Activated T-cell treated with anti-CD3 and anti-CD28 coated beads, Interleukin-2, amount 50 U/mL, for 72 hours (primary cell): ENCODE results near the gene CCDC81. TPM values are rescaled to one million over a fixed set of nuclear protein-coding genes. Genes with fewer than 3 reads are reported as not detected.

Source experiments
- ATAC-seq, 2 donors: fragments of 150-1000 bp; cut with Tn5 transposase; replicated peaks in 1 of 2; 2 replicates each; pipeline ENCODE4 v1.10.0; 2021; ENCODE audit warnings: moderate library complexity in 2 of 2, mild to moderate bottlenecking in 1 of 2
- DNase-seq, 2 donors: peaks; one replicate each; pipeline ENCODE4 v3.0.0; 2021 to 2022; ENCODE audit warnings: mixed read lengths in 1 of 2
- H3K27ac Mint-ChIP-seq: one replicate; pipeline ENCODE4 v1.8.0; 2022; ENCODE audit warnings: mild to moderate bottlenecking, moderate library complexity, mixed read lengths
- H3K27me3 Mint-ChIP-seq: one replicate; pipeline ENCODE4 v1.8.0; 2022; ENCODE audit warnings: low read depth, mixed read lengths
- H3K36me3 Mint-ChIP-seq, 2 donors: one replicate each; pipeline ENCODE4 v1.8.0; 2022; ENCODE audit warnings: mixed read lengths in 2 of 2, mild to moderate bottlenecking in 1 of 2; ENCODE audit not compliant: insufficient read depth in 2 of 2
- H3K4me1 Mint-ChIP-seq: one replicate; pipeline ENCODE4 v1.8.0; 2022; ENCODE audit warnings: low read depth, mixed read lengths
- H3K4me3 Mint-ChIP-seq, 2 donors: one replicate each; pipeline ENCODE4 v1.8.0; 2022; ENCODE audit warnings: mild to moderate bottlenecking in 2 of 2, mixed read lengths in 2 of 2, moderate library complexity in 2 of 2
- H3K9me3 Mint-ChIP-seq, 2 donors: one replicate each; pipeline ENCODE4 v1.8.0; 2022; ENCODE audit warnings: mixed read lengths in 2 of 2
- total RNA-seq, 2 donors: library from RNA; stranded (reverse); gene quantifications; one replicate each; pipeline ENCODE4 v1.2.3, GENCODE V29; 2022

The CCDC81 gene
- total RNA-seq, 2 donors from 2014 or later, result 0.44 to 0.77 TPM

DNA sequence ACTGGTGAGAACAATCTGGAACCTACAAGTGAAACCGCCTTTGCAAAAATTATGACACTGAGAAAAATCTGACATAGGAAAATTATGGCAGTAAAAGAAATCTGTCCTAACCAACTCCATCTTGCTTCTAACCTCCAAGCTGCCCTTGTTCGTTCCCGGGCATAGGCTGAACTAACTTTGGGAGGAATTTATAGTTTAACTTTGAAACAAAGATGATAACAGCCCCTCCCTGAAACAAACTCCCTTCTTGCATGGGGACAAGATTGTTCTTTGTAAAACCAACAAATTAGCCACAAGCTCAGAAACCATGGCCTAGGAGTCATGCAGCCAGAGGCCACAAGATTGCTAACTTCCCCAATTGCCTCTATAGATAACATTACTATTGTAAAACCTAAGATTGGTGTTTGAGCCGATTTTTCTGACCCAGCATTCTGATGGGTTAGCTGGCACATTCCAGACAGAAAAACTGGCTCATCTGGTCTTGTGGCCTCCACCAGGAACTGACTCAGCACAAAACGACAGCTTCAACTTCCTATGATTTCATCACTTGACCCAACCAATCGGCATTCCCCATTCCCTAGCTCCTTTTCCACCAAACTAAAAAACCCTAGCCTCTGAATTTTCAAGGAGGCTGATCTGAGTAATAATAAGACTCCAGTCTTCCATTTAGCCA, 3.6 kb upstream of the CCDC81 start:
- H3K27me3 Mint-ChIP-seq, result peaks cover 11% of the 10 kb centered on the region

DNA sequence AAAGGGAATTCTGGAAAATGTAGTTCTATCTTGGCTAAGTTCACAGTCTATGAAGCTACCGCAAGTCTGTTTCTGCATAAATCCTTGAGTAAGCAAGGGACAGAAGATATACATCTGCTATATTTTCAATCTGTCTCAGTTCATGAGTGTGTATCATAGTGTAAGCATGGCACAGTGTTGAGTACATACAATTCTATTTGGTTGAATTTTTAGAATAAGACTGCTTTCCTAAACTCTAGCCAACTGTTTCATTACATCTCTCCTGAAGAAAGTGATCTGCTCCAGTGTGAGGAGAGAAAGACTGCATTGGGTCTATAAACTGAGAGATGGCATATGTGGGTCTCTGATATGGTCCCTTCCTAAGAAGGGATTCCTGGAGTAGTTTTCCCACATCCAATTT, 2.6 kb upstream of the CCDC81 start:
- Mint-ChIP-seq H3K36me3 (peaks cover 0 to 3% of the 10 kb centered on the region in 2 donors), H3K4me3 (no peak overlapping the region), H3K9me3 (peaks cover 4 to 5% of the 10 kb centered on the region in 2 donors), H3K4me1 (peaks cover 7% of the 10 kb centered on the region), H3K27me3 (peaks cover 11% of the 10 kb centered on the region), H3K27ac (no peak overlapping the region)
- ATAC-seq (no peak), DNase-seq (no peak)

More for the DNA sequence above, 3.6 kb upstream of the CCDC81 start:
- no peak overlapping the region for H3K4me3 Mint-ChIP-seq
- H3K36me3 Mint-ChIP-seq, result no peaks in the 10 kb centered on the region
- H3K9me3 Mint-ChIP-seq, result peaks cover 2 to 3% of the 10 kb centered on the region in 2 donors
- H3K27ac Mint-ChIP-seq, result no peak overlapping the region
- peaks cover 7% of the 10 kb centered on the region for H3K4me1 Mint-ChIP-seq
- ATAC-seq (no peak), DNase-seq (no peak)

DNA sequence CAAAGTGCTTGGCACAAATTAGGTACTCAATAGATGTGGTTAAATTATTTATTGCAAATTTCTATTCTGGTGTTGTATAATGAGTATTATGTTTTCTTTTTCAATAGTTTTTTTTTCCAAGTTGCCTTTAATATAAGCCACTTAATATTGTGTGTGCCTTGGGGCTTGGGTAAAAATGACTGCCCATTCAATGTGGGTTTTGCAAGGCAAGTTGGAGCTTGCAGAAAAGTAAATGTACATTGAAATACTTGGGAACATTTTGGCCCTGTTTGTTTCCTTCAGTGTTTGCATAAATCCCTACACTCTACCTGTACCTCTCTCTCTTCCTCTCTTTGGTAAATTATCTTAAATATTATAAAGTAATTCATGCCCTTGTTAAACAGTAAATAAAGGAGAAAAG, 2.1 kb upstream of the CCDC81 start:
- peaks cover 11% of the 10 kb centered on the region for H3K27me3 Mint-ChIP-seq
- ATAC-seq (no peak), DNase-seq (no peak)
- H3K36me3 Mint-ChIP-seq, result peaks cover 0 to 3% of the 10 kb centered on the region in 2 donors
- peaks cover 7% of the 10 kb centered on the region for H3K4me1 Mint-ChIP-seq
- H3K9me3 Mint-ChIP-seq, result peaks cover 4 to 5% of the 10 kb centered on the region in 2 donors
- H3K27ac Mint-ChIP-seq, result no peak overlapping the region
- no peak overlapping the region for H3K4me3 Mint-ChIP-seq

DNA sequence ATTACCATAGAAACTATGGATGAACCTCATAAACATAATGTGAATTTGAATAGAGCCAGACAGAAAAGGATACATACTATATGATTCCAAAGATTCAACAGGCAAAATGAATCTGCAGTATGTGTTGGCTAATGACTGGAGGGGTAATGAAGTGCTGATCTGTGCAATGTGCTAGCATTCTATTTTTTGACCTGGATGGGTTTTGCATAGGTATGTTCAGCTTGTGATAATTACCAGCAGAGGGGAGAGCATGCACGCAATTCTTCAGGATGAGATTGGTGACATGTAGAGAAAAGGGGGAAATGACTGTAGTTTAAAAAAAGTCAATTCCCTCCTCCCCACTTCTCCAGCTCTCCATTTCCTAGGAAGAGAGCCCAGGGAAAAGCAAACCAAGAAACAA, 618 bp upstream of the CCDC81 start:
- Mint-ChIP-seq H3K27me3 (peaks cover 11% of the 10 kb centered on the region), H3K4me1 (peaks cover 7% of the 10 kb centered on the region), H3K9me3 (peaks cover 4 to 5% of the 10 kb centered on the region in 2 donors), H3K27ac (no peak overlapping the region), H3K4me3 (no peak overlapping the region), H3K36me3 (peaks cover 0 to 3% of the 10 kb centered on the region in 2 donors)
- DNase-seq (no peak), ATAC-seq (no peak)

DNA sequence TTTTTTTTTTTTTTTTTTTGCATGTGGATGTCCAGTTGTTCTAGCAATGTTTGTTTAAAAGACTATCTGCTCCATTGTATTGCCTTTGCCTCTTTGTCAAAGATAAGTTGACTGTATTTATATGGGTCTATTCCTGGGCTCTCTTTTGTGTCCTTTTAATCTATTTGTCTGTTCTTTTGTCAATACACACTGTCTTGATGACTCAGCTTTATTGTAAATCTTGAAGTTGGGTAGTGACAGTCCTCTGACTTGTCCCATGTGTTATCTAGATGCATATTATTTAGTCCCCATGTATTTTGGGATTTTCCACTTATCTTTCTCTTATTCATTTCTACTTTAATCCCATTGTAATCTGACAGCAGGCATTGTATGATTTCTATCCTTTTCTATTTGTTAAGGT, 3.3 kb downstream of the CCDC81 start:
- peaks cover 2 to 3% of the 10 kb centered on the region in 2 donors for H3K9me3 Mint-ChIP-seq
- DNase-seq (no peak), ATAC-seq (no peak)
- no peak overlapping the region for H3K27ac Mint-ChIP-seq
- H3K27me3 Mint-ChIP-seq, result peaks cover 11% of the 10 kb centered on the region
- H3K4me3 Mint-ChIP-seq, result no peak overlapping the region
- H3K36me3 Mint-ChIP-seq, result peaks cover 0 to 3% of the 10 kb centered on the region in 2 donors
- H3K4me1 Mint-ChIP-seq, result no peaks in the 10 kb centered on the region

DNA sequence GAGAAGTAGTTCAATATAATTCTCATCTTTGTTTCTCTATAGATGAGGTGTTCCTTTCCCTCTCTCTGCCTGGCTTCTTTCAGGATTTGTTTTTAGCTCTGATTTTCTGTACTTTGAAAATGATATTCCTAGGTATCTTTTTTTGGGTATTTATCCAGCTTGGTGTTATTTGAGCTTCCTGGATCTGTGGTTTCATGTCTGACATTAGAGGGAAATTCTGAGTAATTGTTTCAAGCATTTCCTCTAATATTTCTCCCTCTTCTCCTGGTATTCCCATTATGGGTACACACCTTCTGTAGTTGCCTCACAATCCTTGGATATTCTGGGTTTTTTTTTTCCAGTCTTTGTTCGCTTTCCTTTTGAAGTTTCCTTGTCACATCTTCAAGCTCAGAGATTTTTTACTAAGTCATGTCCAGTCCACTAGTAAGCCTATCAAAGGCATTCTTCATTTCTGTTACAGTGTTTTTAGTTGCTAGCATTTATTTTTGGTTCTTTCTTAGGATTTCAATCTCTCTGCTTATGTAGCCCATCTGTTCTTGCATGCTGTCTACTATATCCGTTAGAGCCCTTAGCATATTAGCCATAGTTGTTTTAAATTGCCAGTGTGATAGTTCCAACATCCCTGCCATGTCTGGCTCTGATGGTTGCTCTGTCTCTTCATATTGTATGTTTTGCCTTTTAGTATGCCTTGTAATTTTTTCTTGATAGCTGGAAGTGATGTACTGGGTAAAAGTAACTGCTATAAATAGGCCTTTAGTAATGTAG, 5.8 kb downstream of the CCDC81 start:
- Mint-ChIP-seq H3K4me3 (no peak overlapping the region), H3K4me1 (no peaks in the 10 kb centered on the region), H3K27me3 (no peaks in the 10 kb centered on the region), H3K36me3 (peaks cover 0 to 3% of the 10 kb centered on the region in 2 donors), H3K27ac (no peak overlapping the region), H3K9me3 (peaks cover 2 to 3% of the 10 kb centered on the region in 2 donors)
- DNase-seq (no peak), ATAC-seq (no peak)

DNA sequence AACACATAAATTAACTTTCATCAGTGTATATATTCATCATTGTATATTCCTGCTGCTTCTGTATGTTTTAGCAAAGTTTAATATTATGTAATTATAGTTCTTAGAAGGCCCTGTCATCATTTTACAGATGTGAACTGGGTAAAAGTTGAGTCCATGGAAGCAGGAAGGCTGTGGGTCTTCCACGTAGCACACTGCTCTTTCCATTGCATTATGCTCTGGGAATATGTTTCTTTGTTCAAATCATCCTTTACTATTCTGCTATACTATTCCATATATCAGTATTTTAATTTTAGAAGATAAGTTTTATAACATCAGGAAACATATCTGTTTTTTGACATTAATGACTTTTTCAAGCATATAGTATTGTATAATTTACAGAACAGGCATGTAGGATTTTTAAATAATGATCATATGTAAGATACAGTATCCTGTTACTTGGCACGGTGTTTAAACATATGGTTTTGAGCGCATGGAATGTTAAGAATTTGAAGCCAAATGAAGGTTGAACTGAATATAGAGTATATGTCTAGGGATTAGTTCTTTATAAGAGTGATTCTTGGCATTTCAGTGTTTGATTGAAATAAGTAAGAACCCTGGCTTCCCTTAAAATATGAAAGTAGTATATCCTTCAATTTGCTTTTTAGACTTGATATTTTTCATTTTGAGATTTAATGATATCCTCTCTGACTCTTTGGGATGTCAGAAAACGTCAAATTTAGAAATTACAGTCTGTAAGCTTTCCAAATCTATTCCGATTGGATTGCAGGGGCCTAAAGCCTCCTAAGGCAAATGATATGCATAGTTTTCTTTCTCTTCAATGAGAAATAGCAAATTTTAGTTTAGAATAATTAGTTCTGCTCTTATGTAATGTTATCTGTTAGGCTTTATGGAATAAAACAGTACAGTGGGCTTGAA, 8.6 kb downstream of the CCDC81 start:
- H3K4me1 Mint-ChIP-seq, result no peaks in the 10 kb centered on the region

DNA sequence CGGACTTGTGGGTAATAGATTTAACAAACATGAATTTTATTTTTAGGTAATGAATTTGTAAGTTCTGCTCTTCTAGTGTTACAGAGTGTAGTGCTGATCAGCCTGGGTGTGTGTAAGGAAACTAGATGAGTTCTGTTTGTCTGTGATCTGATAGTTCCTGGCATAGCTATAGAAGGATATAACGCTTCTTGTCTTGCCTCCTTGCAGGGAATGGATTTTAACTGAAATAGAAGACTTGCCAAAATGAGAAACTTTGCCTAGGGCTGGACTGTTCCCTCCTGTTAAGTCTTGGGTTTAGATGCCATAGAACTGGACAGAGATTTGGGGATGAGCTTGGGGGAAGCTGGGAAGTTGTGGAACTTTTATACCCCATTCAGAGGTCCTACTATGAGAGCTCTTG, 11.6 kb downstream of the CCDC81 start:
- H3K27me3 Mint-ChIP-seq, result no peaks in the 10 kb centered on the region
- H3K36me3 Mint-ChIP-seq, result no peaks in the 10 kb centered on the region
- H3K4me1 Mint-ChIP-seq, result no peaks in the 10 kb centered on the region
- no peak for DNase-seq
- ATAC-seq, result no peak
- no peak overlapping the region for H3K27ac Mint-ChIP-seq
- H3K9me3 Mint-ChIP-seq, result peaks cover 0 to 1% of the 10 kb centered on the region in 2 donors
- no peak overlapping the region for H3K4me3 Mint-ChIP-seq

More for the DNA sequence above, 8.6 kb downstream of the CCDC81 start:
- Mint-ChIP-seq H3K4me3 (no peak overlapping the region), H3K9me3 (no peaks in the 10 kb centered on the region), H3K27me3 (no peaks in the 10 kb centered on the region), H3K36me3 (no peaks in the 10 kb centered on the region), H3K27ac (no peak overlapping the region)
- no peak for DNase-seq
- ATAC-seq, result no peak

DNA sequence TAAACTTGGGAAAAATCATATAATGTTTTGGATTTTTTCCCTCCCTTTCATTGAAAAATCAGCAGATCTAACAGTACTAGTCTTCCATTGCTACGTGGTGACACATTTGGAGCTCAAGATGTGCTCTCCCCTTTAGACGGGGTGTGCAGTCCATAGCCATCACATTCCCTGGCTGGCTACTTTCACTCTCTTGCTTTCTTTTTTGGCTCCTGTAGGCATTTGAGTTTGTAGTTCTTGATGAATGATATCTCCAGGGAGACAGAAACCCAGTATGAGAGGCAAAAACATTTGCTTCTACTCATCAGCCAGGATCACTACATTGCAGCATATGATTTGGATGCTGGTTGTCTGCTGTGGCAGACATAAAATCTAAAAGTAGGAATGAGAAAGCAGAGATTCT, 12.1 kb downstream of the CCDC81 start:
- no peaks in the 10 kb centered on the region for H3K36me3 Mint-ChIP-seq
- no peaks in the 10 kb centered on the region for H3K27me3 Mint-ChIP-seq
- ATAC-seq, result no peak
- H3K9me3 Mint-ChIP-seq, result peaks cover 0 to 1% of the 10 kb centered on the region in 2 donors
- DNase-seq, result no peak
- H3K4me1 Mint-ChIP-seq, result no peaks in the 10 kb centered on the region
- no peak overlapping the region for H3K27ac Mint-ChIP-seq
- H3K4me3 Mint-ChIP-seq, result no peak overlapping the region

DNA sequence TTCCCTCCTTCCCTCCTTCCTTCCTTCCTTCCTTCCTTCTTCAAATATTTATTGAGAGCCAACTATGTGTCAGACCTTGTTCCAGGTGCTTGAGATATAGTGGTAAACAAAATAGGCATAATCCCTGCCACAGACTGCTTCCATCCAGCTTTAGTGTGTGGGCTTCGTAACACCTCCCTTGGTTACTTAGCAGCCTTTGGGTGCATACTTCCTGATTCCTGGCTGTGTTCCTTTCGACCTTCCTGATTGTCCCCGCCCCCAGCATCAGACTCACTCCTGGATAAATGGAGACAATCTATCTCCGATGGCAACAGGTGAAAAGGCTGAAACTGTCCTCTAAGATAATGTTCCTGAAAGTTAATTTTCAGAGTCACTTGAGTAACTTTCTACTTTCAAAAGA, 13.5 kb downstream of the CCDC81 start:
- H3K36me3 Mint-ChIP-seq, result no peaks in the 10 kb centered on the region
- H3K4me1 Mint-ChIP-seq, result no peaks in the 10 kb centered on the region
- peaks cover 0 to 1% of the 10 kb centered on the region in 2 donors for H3K9me3 Mint-ChIP-seq
- H3K27me3 Mint-ChIP-seq, result no peaks in the 10 kb centered on the region
- ATAC-seq, result no peak
- no peak overlapping the region for H3K4me3 Mint-ChIP-seq
- DNase-seq, result no peak
- H3K27ac Mint-ChIP-seq, result no peak overlapping the region

DNA sequence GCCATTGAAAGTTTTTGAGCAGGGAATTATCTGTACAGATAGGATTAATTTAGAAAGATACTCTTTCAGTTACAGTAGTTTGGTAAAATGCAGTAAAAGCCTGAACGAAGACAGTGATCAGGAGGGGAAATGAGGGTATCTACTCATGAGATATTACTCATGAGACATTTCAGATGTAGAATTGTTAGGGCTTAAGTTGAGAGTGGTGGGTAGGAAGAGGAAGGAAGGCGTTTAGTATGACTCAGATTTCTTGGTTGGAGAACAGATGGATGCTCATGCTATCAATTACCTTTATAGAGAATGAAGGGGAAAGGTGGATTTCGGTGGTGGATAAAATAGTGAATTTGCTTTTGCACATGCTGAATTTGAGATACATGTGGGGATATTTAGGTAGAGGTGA, 15.8 kb downstream of the CCDC81 start:
- H3K27me3 Mint-ChIP-seq, result no peaks in the 10 kb centered on the region
- no peak for ATAC-seq
- no peaks in the 10 kb centered on the region for H3K4me1 Mint-ChIP-seq
- no peak overlapping the region for H3K27ac Mint-ChIP-seq
- peaks cover 0 to 1% of the 10 kb centered on the region in 2 donors for H3K9me3 Mint-ChIP-seq
- no peaks in the 10 kb centered on the region for H3K36me3 Mint-ChIP-seq
- H3K4me3 Mint-ChIP-seq, result no peak overlapping the region
- DNase-seq, result no peak

DNA sequence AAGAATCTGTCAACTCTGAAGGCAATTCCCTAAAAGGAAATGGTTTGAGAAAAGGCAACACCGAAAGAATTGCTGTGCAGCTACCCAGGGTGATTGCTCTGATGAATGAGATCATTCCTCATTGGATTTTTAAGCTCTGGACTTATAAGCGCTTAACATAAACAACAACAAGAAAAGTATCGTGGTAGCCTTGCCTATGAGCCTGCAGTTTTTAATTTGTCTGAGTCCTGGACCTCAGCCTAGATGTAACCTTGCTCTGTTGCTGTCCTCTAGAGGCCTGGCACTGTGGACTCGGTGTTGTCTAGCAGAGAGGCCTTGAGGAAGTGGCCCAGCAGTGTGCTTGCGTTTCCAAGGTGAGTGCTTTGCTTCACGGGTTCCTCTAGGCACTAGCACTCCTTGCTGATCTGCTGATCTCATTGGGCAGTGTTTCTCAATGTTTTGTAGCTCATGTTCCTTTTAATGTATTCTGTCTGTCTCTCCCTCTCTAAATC, 20.4 kb downstream of the CCDC81 start:
- no peaks in the 10 kb centered on the region for H3K4me1 Mint-ChIP-seq
- H3K4me3 Mint-ChIP-seq, result no peak overlapping the region
- H3K9me3 Mint-ChIP-seq, result no peaks in the 10 kb centered on the region
- H3K27ac Mint-ChIP-seq, result no peak overlapping the region
- no peaks in the 10 kb centered on the region for H3K36me3 Mint-ChIP-seq
- no peak for ATAC-seq
- no peak for DNase-seq
- no peaks in the 10 kb centered on the region for H3K27me3 Mint-ChIP-seq

DNA sequence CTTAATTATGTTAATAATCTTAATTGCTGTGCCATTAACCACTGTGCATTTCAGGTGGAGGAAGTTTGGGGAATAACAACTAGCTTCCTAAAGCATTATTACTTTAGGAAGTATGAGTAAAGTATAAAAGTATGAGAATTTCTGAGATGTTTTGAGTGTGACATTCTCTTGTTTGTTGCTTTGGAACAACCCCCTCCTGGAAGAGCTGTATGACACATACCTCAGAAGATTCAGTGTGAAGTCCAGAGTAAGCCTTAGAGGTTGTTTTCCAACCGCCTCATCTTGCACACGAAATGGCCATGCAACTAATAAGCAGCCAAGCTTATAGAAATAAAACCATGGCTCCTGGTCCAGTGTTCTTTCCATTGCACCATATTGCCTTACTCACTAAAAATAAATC, 21.7 kb downstream of the CCDC81 start:
- Mint-ChIP-seq H3K27me3 (no peaks in the 10 kb centered on the region), H3K9me3 (no peaks in the 10 kb centered on the region), H3K4me1 (no peaks in the 10 kb centered on the region), H3K27ac (no peak overlapping the region), H3K4me3 (no peak overlapping the region), H3K36me3 (no peaks in the 10 kb centered on the region)
- no peak for ATAC-seq
- no peak for DNase-seq
